Measurements from ENCODE around the gene TOX2. TPM values are rescaled to one million over a fixed set of nuclear protein-coding genes. Genes with fewer than 3 reads are reported as not detected.

TOX2 gene
- total and polyA plus RNA-seq, 2 of the 8 experiments (the other 6 are each of a cell fraction or from before 2014, with no cell fraction given): 1.8 to 3.4 TPM

- ChIA-PET CTCF (ENCODE audit: partially characterized antibody) (interaction anchor here (1.1 to 1.7 kb wide), 2 partner anchors 30 to 300 kb away, joined by 3 to 6 read pairs; no protein-coding TSS in a partner anchor), POLR2A (ENCODE audit: partially characterized antibody) (no interaction called here)
- WGBS, 2 experiments (ENCODE audit: extremely low coverage in 1 of 2, insufficient coverage in 1 of 2, insufficient read length in 1 of 2, insufficient replicate concordance in 2 of 2, low coverage in 1 of 2, low lambda C conversion rate in 2 of 2, missing lambda C conversion rate in 1 of 2): 85% methylated on average over 2 of the region's 2 CpGs; no CpG with 5 or more reads in 1 of the 2 experiments
These were observed 135.7 kb downstream of the TOX2 start for GRCh38 chr20:44050327-44050726.

More at GRCh38 chr20:44050327-44050726, 135.7 kb downstream of the TOX2 start:
- H3K23me2 ChIP-seq (ENCODE audit: low read depth, low read length): no peaks in the 10 kb centered on the region
- no peak overlapping the region for H3K27ac ChIP-seq (ENCODE audit: low read depth, low read length)
- no peaks in the 10 kb centered on the region for H3K79me2 ChIP-seq (ENCODE audit: control insufficient read depth in 1 of 2, insufficient read depth in 2 of 2, low read length in 2 of 2)
- TF ChIP-seq KDM1A (IDR thresholded peaks at IDR 0.05; ENCODE audit: borderline replicate concordance, low read length): no peak
- no peak for TF ChIP-seq BCL11A (IDR thresholded peaks at IDR 0.05; ENCODE audit: low read depth in 2 of 2, low read length in 2 of 2)
- no peak for TF ChIP-seq EP300 (IDR thresholded peaks at IDR 0.05; ENCODE audit: borderline replicate concordance in 1 of 2, low read depth in 2 of 2, low read length in 2 of 2)
- no peak for TF ChIP-seq CREB1 (IDR thresholded peaks at IDR 0.05)
- TF ChIP-seq SIRT6 (IDR thresholded peaks at IDR 0.05; ENCODE audit: low read length): no peak
- TF ChIP-seq GTF2F1 (IDR thresholded peaks at IDR 0.05; ENCODE audit: borderline replicate concordance, low read depth, low read length): no peak
- no peak overlapping the region for H3K4me2 ChIP-seq (ENCODE audit: insufficient read depth in 1 of 2, low read depth in 2 of 2, low read length in 2 of 2)
- no peaks in the 10 kb centered on the region for H3K27me3 ChIP-seq (replicated peaks in 1 of 4; ENCODE audit: control insufficient read depth in 3 of 4, extremely low read depth in 1 of 4, insufficient read depth in 3 of 4, low read length in 3 of 4)
- H4K8ac ChIP-seq (ENCODE audit: extremely low read depth, insufficient read depth, low read length): no peak overlapping the region
- H4K91ac ChIP-seq (replicated peaks; ENCODE audit: insufficient read length, low read length): no peak overlapping the region
- DNase-seq (ENCODE audit: low read depth in 1 of 2, low spot score in 2 of 2) (no peak), FAIRE-seq (no peak)
- H3K4ac ChIP-seq (replicated peaks; ENCODE audit: insufficient read length, low read depth, low read length): no peak overlapping the region
- no peaks in the 10 kb centered on the region for H3K9me3 ChIP-seq (ENCODE audit: insufficient read depth in 2 of 2, low read depth in 1 of 2, low read length in 1 of 2)
- no peak overlapping the region for H2BK15ac ChIP-seq (ENCODE audit: low read length)
- H2BK12ac ChIP-seq (ENCODE audit: low read depth, low read length): no peak overlapping the region
- no peak overlapping the region for H3K23ac ChIP-seq (ENCODE audit: insufficient read length)
- no peak overlapping the region for H2AK5ac ChIP-seq (ENCODE audit: low read depth, low read length)
- H3K14ac ChIP-seq (ENCODE audit: insufficient read length): no peak overlapping the region
- no peak overlapping the region for H3K56ac ChIP-seq (replicated peaks; ENCODE audit: insufficient read length, low read depth, low read length)
- H3K4me3 ChIP-seq (ENCODE audit: extremely low read depth in 1 of 4, insufficient read depth in 2 of 4, low read depth in 3 of 4, low read length in 4 of 4): no peak overlapping the region
- H2BK20ac ChIP-seq (ENCODE audit: low read length): no peak overlapping the region
- H3K18ac ChIP-seq (ENCODE audit: extremely low read depth, low read length): no peak overlapping the region
- no peak overlapping the region for H2BK120ac ChIP-seq (replicated peaks; ENCODE audit: low read depth, low read length)
- no peaks in the 10 kb centered on the region; a peak in 1 of 8 replicates for H3K36me3 ChIP-seq (ENCODE audit: control insufficient read depth in 2 of 4, insufficient read depth in 4 of 4, low read length in 3 of 4)
- H2BK5ac ChIP-seq (ENCODE audit: low read depth, low read length): no peak overlapping the region
- no peak overlapping the region for H4K5ac ChIP-seq (ENCODE audit: insufficient read length, low read depth, low read length)
- no peaks in the 10 kb centered on the region for H4K20me1 ChIP-seq (replicated peaks in 1 of 2; ENCODE audit: control insufficient read depth in 1 of 2, insufficient read depth in 2 of 2, low read length in 2 of 2)
- no peak overlapping the region for H2AFZ ChIP-seq (ENCODE audit: low read length)
- H3K9ac ChIP-seq (replicated peaks in 1 of 4; ENCODE audit: extremely low read depth in 1 of 4, low read depth in 3 of 4, low read length in 3 of 4): no peak overlapping the region
- no peaks in the 10 kb centered on the region for H3K4me1 ChIP-seq (replicated peaks in 1 of 4; ENCODE audit: control insufficient read depth in 3 of 4, insufficient read depth in 4 of 4, low read length in 3 of 4)
- H3K79me1 ChIP-seq (ENCODE audit: low read depth, low read length): no peaks in the 10 kb centered on the region

Data from H1 (cell line).